ENCODE results near the gene PGAP3.
A peak's percentile ranks its signal among the peaks of the same experiment; 100 is the strongest.

Gene PGAP3

GRCh38 chr17:39703913-39704312 is 16.1 kb upstream of the PGAP3 start:
- Histone ChIP-seq H3K27me3 (ENCODE audit: insufficient read depth, low read depth, severe bottlenecking) (no peaks in the 10 kb centered on the region), H3K36me3 (peaks cover 3% of the 10 kb centered on the region; the same call in 1 of the 2 replicates), H3K4me3 (ENCODE audit: low read depth, low read length) (no peak overlapping the region), H3K27ac (no peak overlapping the region), H3K9me3 (ENCODE audit: severe bottlenecking) (no peaks in the 10 kb centered on the region)
- no peak for TF ChIP-seq CTCF (IDR thresholded peaks at IDR 0.05; ENCODE audit: low read depth, low read length)
- DNase-seq = no peak

- no peak for DNase-seq
- no peaks in the 10 kb centered on the region for H3K27me3 ChIP-seq (ENCODE audit: insufficient read depth, low read depth, severe bottlenecking)
- no peak overlapping the region for H3K4me3 ChIP-seq (ENCODE audit: low read depth, low read length)
- peaks cover 3% of the 10 kb centered on the region; the same call in 1 of the 2 replicates for H3K36me3 ChIP-seq
- no peak for TF ChIP-seq CTCF (IDR thresholded peaks at IDR 0.05; ENCODE audit: low read depth, low read length)
- no peaks in the 10 kb centered on the region for H3K9me3 ChIP-seq (ENCODE audit: severe bottlenecking)
- H3K27ac ChIP-seq = peak overlapping the region; percentile 41
Measured at GRCh38 chr17:39702901-39703893, 15.3 kb upstream of the PGAP3 start.

- H3K4me3 ChIP-seq (ENCODE audit: low read depth, low read length) = no peak overlapping the region
- H3K27ac ChIP-seq = no peak overlapping the region
- H3K9me3 ChIP-seq (ENCODE audit: severe bottlenecking) = no peaks in the 10 kb centered on the region
- DNase-seq = no peak
- no peak for TF ChIP-seq CTCF (IDR thresholded peaks at IDR 0.05; ENCODE audit: low read depth, low read length)
- H3K27me3 ChIP-seq (ENCODE audit: insufficient read depth, low read depth, severe bottlenecking) = no peaks in the 10 kb centered on the region
- H3K36me3 ChIP-seq = no peaks in the 10 kb centered on the region
Measured at GRCh38 chr17:39701784-39702422, 14.0 kb upstream of the PGAP3 start.

GRCh38 chr17:39701012-39701783 is 13.3 kb upstream of the PGAP3 start:
- DNase-seq = no peak
- no peaks in the 10 kb centered on the region for H3K27me3 ChIP-seq (ENCODE audit: insufficient read depth, low read depth, severe bottlenecking)
- no peak for TF ChIP-seq CTCF (IDR thresholded peaks at IDR 0.05; ENCODE audit: low read depth, low read length)
- no peak overlapping the region for H3K4me3 ChIP-seq (ENCODE audit: low read depth, low read length)
- H3K36me3 ChIP-seq = no peaks in the 10 kb centered on the region
- 0 out of 2 replicates have a peak overlapping the region, but pooled peaks have one; percentile 33 for H3K27ac ChIP-seq
- no peaks in the 10 kb centered on the region for H3K9me3 ChIP-seq (ENCODE audit: severe bottlenecking)

- TF ChIP-seq CTCF (IDR thresholded peaks at IDR 0.05; ENCODE audit: low read depth, low read length) = no peak
- no peak overlapping the region for H3K4me3 ChIP-seq (ENCODE audit: low read depth, low read length)
- H3K27me3 ChIP-seq (ENCODE audit: insufficient read depth, low read depth, severe bottlenecking) = no peaks in the 10 kb centered on the region
- H3K36me3 ChIP-seq = peaks cover 2% of the 10 kb centered on the region; the same call in 1 of the 2 replicates
- H3K27ac ChIP-seq = 0 out of 2 replicates have a peak overlapping the region, but pooled peaks have one; percentile 33
- DNase-seq = no peak
- no peaks in the 10 kb centered on the region for H3K9me3 ChIP-seq (ENCODE audit: severe bottlenecking)
Measured at GRCh38 chr17:39700148-39700987, 12.5 kb upstream of the PGAP3 start.

All from WERI-Rb-1 (cell line).